Activated CD8-positive, alpha-beta memory T cell treated with anti-CD3 and anti-CD28 coated beads for 24 hours (primary cell): Measurements from ENCODE around the gene EVX2.

Source experiments
- DNase-seq: peaks from one replicate; pipeline ENCODE4 v3.0.0-alpha.2; 2020

Gene EVX2

GRCh38 chr2:176121190-176122051, 37.7 kb upstream of the EVX2 start:
- DNase-seq: no peak

GRCh38 chr2:176120364-176121189, 36.8 kb upstream of the EVX2 start:
- no peak for DNase-seq

- no peak for DNase-seq
These were observed 35.0 kb upstream of the EVX2 start for GRCh38 chr2:176118601-176119339.

GRCh38 chr2:176117823-176118371, 34.1 kb upstream of the EVX2 start:
- no peak for DNase-seq

GRCh38 chr2:176117162-176117822, 33.5 kb upstream of the EVX2 start:
- peak; percentile 50 for DNase-seq

- no peak for DNase-seq
These were observed 32.4 kb upstream of the EVX2 start, which contains the start of gene HOXD10 for GRCh38 chr2:176115883-176116813. Gene HOXD10, plus strand, starts transcription at chr2:176116778. Its CDS starts 56 bp downstream, at chr2:176116834.

GRCh38 chr2:176114930-176115625, 31.3 kb upstream of the EVX2 start:
- DNase-seq: no peak

GRCh38 chr2:176114120-176114929, 30.6 kb upstream of the EVX2 start:
- DNase-seq: no peak

- DNase-seq: no peak
These were observed 28.9 kb upstream of the EVX2 start for GRCh38 chr2:176112375-176113302.

GRCh38 chr2:176111846-176112374, 28.1 kb upstream of the EVX2 start:
- no peak for DNase-seq

GRCh38 chr2:176111309-176111663, 27.5 kb upstream of the EVX2 start:
- DNase-seq: no peak

- no peak for DNase-seq
These were observed 26.9 kb upstream of the EVX2 start for GRCh38 chr2:176110415-176111308.

GRCh38 chr2:176109946-176110345, 26.2 kb upstream of the EVX2 start:
- no peak for DNase-seq

- no peak for DNase-seq
These were observed 25.6 kb upstream of the EVX2 start for GRCh38 chr2:176109192-176109901.

- no peak for DNase-seq
These were observed 24.0 kb upstream of the EVX2 start for GRCh38 chr2:176107731-176108181.
